Measurements from ENCODE around the gene OR6B2.

The OR6B2 gene

GRCh38 chr2:239983004-239983778 is 47.0 kb downstream of the OR6B2 start:
- no peak for TF ChIP-seq GATA1 (IDR thresholded peaks at IDR 0.05; ENCODE audit: low read depth, low read length)
- no peak for TF ChIP-seq POLR2A (IDR thresholded peaks at IDR 0.05; ENCODE audit: low read length)

More at GRCh38 chr2:239983004-239983778, 47.0 kb downstream of the OR6B2 start:
- no peak for DNase-seq
